Fibroblast of the aortic adventitia (primary cell): ENCODE data around the gene RAB5IF. TPM values are rescaled to one million over a fixed set of nuclear protein-coding genes. Genes with fewer than 3 reads are reported as not detected.

Experiments used
- DNase-seq: peaks from one replicate; pipeline ENCODE4 v3.0.0-alpha.2; 2010; ENCODE audit warnings: low read depth
- H3K4me3 ChIP-seq: 2 replicates; pipeline ENCODE4 v1.5.1; 2011; ENCODE audit warnings: low read depth, mild to moderate bottlenecking, control low read depth, low read length, moderate library complexity
- small RNA-seq: library from RNA; depleted of rRNA; stranded (forward); fragments of <200 nt; gene quantifications from one replicate; pipeline ENCODE3, GENCODE V24; 2012
- total RNA-seq: library from RNA; depleted of rRNA; stranded (reverse); fragments of >200 nt; gene quantifications from 2 replicates; pipeline ENCODE4 v1.2.3, GENCODE V29; 2012; ENCODE audit warnings: low replicate concordance
- TF ChIP-seq, protein P1 (sequence below): IDR thresholded peaks from 2 replicates; pipeline ENCODE4 v1.5.1; 2011; ENCODE audit warnings: mild to moderate bottlenecking, low read length, control low read depth, inconsistent platforms; ENCODE audit not compliant: insufficient read depth

RAB5IF gene
- total RNA-seq, 1 donor = 59.1 TPM

DNA sequence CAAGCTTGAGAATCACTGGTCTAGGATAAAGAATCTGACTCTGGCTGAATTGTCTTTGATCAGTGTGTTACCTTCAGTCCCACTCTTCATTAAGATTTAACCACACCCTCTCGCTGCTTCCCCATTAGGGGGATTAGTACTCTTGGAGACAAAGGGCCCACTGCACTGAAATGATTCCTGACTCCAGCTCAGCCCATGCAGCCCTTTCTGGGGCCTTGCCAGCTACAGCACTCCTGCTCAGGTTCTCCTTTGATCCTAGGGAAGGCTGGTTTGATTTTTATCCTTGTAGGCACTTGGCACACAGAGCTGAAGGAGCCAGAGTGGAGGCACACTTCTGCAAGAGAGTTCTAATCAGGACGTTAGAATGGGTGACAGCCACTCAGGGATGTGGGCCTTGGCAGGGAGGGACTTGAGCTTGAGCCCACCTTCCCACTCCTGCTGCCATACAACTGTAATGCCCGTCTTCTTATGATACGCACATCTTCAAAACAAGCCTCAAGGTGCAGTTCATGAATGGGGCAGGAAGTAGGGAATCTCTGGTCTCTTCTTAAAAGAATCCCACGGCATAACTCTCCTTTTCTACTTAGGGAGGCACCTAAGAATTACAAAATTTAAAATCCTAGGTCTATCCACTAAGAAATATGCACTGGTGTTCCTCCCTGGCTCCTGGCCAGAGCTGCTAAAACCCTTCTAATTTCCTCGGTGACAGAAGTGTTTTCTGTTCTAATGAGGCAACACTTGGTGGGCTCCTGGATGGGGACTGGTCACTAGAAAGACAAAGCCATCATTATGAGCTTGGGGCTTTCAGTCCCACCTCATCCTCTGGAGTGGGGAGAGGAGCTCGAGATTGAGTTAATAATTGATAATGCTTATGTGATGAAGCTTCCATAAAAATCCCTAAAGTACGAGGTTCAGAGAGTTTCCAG lies 41.9 kb downstream of the RAB5IF start:
- DNase-seq = no peak
- H3K4me3 ChIP-seq = no peak overlapping the region
- TF ChIP-seq, protein P1, sequence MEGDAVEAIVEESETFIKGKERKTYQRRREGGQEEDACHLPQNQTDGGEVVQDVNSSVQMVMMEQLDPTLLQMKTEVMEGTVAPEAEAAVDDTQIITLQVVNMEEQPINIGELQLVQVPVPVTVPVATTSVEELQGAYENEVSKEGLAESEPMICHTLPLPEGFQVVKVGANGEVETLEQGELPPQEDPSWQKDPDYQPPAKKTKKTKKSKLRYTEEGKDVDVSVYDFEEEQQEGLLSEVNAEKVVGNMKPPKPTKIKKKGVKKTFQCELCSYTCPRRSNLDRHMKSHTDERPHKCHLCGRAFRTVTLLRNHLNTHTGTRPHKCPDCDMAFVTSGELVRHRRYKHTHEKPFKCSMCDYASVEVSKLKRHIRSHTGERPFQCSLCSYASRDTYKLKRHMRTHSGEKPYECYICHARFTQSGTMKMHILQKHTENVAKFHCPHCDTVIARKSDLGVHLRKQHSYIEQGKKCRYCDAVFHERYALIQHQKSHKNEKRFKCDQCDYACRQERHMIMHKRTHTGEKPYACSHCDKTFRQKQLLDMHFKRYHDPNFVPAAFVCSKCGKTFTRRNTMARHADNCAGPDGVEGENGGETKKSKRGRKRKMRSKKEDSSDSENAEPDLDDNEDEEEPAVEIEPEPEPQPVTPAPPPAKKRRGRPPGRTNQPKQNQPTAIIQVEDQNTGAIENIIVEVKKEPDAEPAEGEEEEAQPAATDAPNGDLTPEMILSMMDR = no peak

DNA sequence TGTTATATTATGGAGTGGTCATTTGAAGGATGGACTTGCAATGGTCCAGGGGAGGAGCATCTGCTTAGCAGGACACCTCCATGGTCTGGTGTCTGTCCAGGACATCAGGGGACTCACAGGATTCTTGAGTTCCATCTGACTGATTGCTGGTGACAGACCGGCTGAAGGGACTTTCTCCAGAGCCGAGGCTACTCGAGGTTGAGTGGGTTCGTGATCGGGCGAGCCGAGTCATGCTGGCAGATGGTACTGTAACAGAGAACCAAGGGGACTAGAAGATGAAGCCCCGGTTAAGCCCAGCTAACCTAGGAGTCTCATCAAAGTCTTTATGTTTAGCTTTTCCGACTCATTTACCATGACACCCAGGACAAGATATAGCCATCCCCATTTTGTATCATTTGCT lies 47.9 kb downstream of the RAB5IF start:
- DNase-seq = no peak
- TF ChIP-seq, protein P1 = no peak
- no peak overlapping the region for H3K4me3 ChIP-seq

DNA sequence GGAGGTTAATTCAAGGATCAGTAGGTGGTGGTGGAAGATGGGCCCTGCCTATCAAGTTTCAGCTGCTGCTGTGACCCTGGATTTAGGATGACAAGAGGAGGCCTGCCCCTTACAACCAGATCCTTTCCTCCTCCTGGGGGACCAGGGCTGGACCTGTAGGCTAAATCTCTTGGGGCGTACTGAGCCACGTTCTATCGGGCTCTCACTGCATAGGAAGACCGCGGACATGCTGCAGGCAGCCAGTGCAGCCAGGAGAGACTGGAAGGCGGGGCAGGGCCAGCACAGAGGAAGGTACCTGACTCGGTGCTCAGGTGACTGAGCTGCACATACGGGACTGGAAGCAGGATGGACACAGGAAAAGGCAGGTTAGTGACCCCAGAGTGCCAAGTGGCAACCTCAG lies 48.9 kb downstream of the RAB5IF start:
- no peak for DNase-seq
- TF ChIP-seq, protein P1 = no peak
- H3K4me3 ChIP-seq = no peak overlapping the region

DNA sequence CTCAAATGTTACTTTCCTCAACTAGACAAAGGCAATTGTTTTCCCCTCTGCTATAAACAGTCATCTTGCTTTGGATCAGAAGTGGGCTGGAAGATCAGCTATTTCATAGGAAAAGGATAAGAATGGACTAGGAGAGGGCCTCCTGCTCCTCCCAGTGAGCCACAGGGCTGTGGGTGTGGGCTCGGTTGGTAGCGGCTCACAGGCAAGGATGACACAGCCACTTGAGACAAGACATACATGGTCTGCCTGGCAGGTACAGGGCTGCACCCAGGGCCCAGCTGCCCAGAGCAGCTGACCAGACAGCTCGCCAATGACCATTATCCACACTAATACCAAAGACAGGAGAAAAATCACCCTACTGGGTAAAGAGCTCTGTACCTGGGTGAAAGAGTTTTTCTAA lies 49.4 kb downstream of the RAB5IF start:
- TF ChIP-seq, protein P1 = no peak

DNA sequence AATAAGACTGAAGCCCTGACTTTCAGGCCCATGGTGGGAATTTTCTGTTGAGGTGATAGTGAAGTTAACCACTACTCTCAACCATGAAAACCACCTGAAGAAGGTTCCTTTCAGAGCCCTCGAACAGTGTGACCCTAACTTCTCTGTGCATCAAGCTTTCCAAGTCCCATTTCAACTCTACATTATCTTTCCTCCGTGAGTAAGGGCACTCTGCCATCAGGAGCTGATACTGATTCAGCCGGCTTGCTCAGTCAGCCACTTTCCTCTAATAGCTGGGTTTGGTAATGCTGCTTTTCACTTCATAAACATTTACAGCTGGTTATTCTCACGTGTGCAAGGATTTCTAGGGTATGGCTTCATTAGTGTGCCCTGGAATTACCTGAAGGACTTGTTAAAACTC lies 51.2 kb downstream of the RAB5IF start:
- DNase-seq = peak; percentile 3
- TF ChIP-seq, protein P1 = no peak
- H3K4me3 ChIP-seq = no peak overlapping the region

More for the DNA sequence above, 49.4 kb downstream of the RAB5IF start:
- H3K4me3 ChIP-seq = no peak overlapping the region
- no peak for DNase-seq

DNA sequence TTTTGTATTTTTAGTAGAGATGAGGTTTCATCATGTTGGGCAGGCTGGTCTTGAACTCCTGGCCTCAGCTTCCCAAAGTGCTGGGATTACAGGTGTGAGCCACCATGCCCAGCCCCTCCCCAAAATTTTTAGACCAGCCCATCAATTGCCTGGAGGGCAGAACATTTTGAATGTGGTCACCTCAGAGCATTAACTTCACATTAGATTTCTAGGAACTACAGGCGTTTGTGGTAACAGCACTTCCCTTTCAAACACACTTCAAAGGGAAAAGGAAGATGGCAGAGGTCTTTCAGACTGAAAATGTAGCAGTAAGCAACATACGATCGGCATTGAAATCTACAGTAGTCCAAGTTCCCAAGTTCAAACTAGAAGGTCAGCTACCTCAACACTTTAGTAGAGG lies 52.7 kb downstream of the RAB5IF start:
- H3K4me3 ChIP-seq = no peak overlapping the region
- TF ChIP-seq, protein P1 = no peak
- DNase-seq = no peak

Small RNA genes lying within 50 kb of the gene (small RNA-seq; reads per million reads assigned to genes)
- not detected for gene RF00017

Other genes with a start within 250 kb of the RAB5IF start
- 43.6 and 50.0 TPM in 2 replicates for gene MYL9, start 64.3 kb upstream of the RAB5IF start, total RNA-seq
- gene TGIF2, start 32.2 kb upstream of the RAB5IF start, total RNA-seq = 3.1 and 4.8 TPM in 2 replicates
- gene SLA2, start 40.4 kb downstream of the RAB5IF start, total RNA-seq = not detected in 2 replicates
- gene NDRG3, start 140.3 kb downstream of the RAB5IF start, total RNA-seq = 15.3 and 23.1 TPM in 2 replicates
- 10.2 and 40.4 TPM in 2 replicates for gene DSN1, start 168.0 kb downstream of the RAB5IF start, total RNA-seq